Activated CD4-positive, alpha-beta memory T cell treated with anti-CD3 and anti-CD28 coated beads for 36 hours (primary cell): ENCODE results near the gene FAXDC2. TPM values are rescaled to one million over a fixed set of nuclear protein-coding genes. Genes with fewer than 3 reads are reported as not detected.

Experiments
- CTCF ChIA-PET: fragments of 350-600 bp; sonication (Branson Sonifier 250); formaldehyde crosslinking; loops from one replicate; lab custom pipeline; 2021; ENCODE audit warnings: antibody characterized with exemption, inconsistent platforms; lab: Charles Lee
- POLR2A ChIA-PET: fragments of 350-600 bp; sonication (Branson Sonifier 250); formaldehyde crosslinking; loops from one replicate; lab custom pipeline; 2021; ENCODE audit warnings: antibody characterized with exemption; lab: Charles Lee
- DNase-seq: peaks from one replicate; pipeline ENCODE4 v3.0.0-alpha.2; 2020
- H3K27ac Mint-ChIP-seq: one replicate; pipeline ENCODE4 v1.8.0; 2021; ENCODE audit warnings: mixed read lengths
- H3K27me3 Mint-ChIP-seq: one replicate; pipeline ENCODE4 v1.8.0; 2021; ENCODE audit warnings: mixed read lengths
- H3K36me3 Mint-ChIP-seq: one replicate; pipeline ENCODE4 v1.8.0; 2021; ENCODE audit warnings: mixed read lengths
- H3K4me1 Mint-ChIP-seq: one replicate; pipeline ENCODE4 v1.8.0; 2021; ENCODE audit warnings: low read depth, mixed read lengths
- H3K4me3 Mint-ChIP-seq: one replicate; pipeline ENCODE4 v1.8.0; 2021; ENCODE audit warnings: mild to moderate bottlenecking, mixed read lengths
- H3K9me3 Mint-ChIP-seq: one replicate; pipeline ENCODE4 v1.8.0; 2021; ENCODE audit warnings: mixed read lengths
- intact Hi-C: fragments of 100-400 bp; cut with micrococcal nuclease; formaldehyde crosslinking; loops from one replicate; pipeline ENCODE4 v1.15.1; 2023
- total RNA-seq, 2 experiments: library from RNA; stranded (reverse); gene quantifications; one replicate each; pipeline ENCODE4 v1.2.3, GENCODE V29; 2021

The FAXDC2 gene
- total RNA-seq, 2 experiments from 2014 or later = not detected

DNA sequence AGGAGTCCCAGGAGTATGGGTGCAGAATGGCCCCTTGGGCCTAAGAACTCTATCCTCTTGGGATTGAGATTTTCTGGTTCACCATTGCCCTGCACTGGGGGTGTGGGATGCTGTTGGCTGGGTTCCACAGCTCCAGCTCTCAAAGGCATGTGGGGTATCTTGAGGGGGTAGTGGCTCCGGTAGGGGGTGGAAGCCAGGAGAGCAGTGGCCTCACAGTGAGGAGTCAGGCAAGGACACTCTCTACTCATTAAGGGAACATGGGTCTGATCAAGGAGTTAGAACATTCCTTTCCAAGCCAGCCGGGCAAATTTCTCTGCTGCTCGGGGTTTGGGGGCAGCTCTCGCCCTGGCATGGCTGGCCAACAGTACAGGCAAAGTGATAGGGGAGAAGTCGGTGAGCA, 62.2 kb downstream of the FAXDC2 start:
- H3K4me1 Mint-ChIP-seq = peaks cover 50% of the 10 kb centered on the region
- H3K4me3 Mint-ChIP-seq = no peak overlapping the region
- no peaks in the 10 kb centered on the region for H3K9me3 Mint-ChIP-seq
- no peaks in the 10 kb centered on the region for H3K27me3 Mint-ChIP-seq
- peaks cover 23% of the 10 kb centered on the region for H3K36me3 Mint-ChIP-seq
- intact Hi-C loops = no loop called here
- ChIA-PET CTCF (no interaction called here), POLR2A (no interaction called here)
- DNase-seq = no peak
- H3K27ac Mint-ChIP-seq = peak overlapping the region; percentile 65

- intact Hi-C loops = no loop called here
- DNase-seq = no peak
- peaks cover 67% of the 10 kb centered on the region for H3K4me1 Mint-ChIP-seq
- peak overlapping the region; percentile 64 for H3K27ac Mint-ChIP-seq
- H3K4me3 Mint-ChIP-seq = no peak overlapping the region
- H3K36me3 Mint-ChIP-seq = peaks cover 16% of the 10 kb centered on the region
- H3K9me3 Mint-ChIP-seq = no peaks in the 10 kb centered on the region
- ChIA-PET POLR2A (no interaction called here), CTCF (no interaction called here)
- no peaks in the 10 kb centered on the region for H3K27me3 Mint-ChIP-seq
Measured at GRCh38 chr5:154786414-154786813, 64.0 kb downstream of the FAXDC2 start.

- CTCF ChIA-PET = no interaction called here
Measured at GRCh38 chr5:154784856-154785255, 65.5 kb downstream of the FAXDC2 start.

DNA sequence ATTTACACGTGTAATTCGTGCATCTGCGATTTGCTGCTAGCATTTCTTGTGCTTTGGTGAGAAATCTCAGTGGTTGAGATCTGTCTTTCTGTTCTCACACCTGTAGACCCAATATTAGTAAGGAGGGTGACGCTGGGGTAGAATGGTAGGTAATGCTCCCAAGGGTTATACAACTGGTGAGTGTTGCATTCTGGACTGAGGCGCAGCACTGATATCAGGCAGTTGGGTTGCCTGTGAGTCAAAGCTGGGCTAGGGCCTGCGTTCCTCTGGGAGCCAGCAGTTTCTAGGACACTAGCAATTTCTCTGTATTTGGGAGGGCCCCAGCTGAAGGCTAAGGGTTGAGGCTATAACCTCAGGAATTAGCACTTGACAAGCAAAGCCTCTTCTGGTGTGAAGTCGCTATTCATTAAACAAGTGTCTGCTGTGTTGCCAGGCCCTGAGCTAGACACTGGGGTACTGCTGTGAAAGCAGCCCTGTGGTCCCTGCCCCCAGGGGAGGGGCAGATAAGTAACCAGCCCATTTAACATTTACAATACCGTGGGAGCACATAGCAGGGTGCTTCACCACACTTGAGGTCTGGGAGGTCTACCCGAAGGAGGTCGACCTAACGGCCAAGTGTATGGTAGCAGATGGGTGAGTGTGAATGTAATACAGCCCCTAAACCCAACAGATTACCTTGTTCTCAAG, 66.5 kb downstream of the FAXDC2 start:
- Mint-ChIP-seq H3K9me3 (no peaks in the 10 kb centered on the region), H3K4me1 (peaks cover 89% of the 10 kb centered on the region), H3K27me3 (no peaks in the 10 kb centered on the region), H3K36me3 (peaks cover 5% of the 10 kb centered on the region), H3K27ac (peak overlapping the region; percentile 64), H3K4me3 (no peak overlapping the region)
- CTCF ChIA-PET = interaction anchor here (1.0 kb wide), 1 partner anchor 9 kb away, joined by 3 read pairs; no protein-coding TSS in a partner anchor
- intact Hi-C loops = loop anchor here (2.0 kb wide), 1 partner anchor 17 kb away; no protein-coding TSS in a partner anchor
- DNase-seq = no peak
- POLR2A ChIA-PET = no interaction called here

More at GRCh38 chr5:154784856-154785255, 65.5 kb downstream of the FAXDC2 start:
- H3K4me1 Mint-ChIP-seq = peaks cover 81% of the 10 kb centered on the region
- intact Hi-C loops = loop anchor here (2.0 kb wide), 1 partner anchor 18 kb away; no protein-coding TSS in a partner anchor
- no peaks in the 10 kb centered on the region for H3K27me3 Mint-ChIP-seq
- H3K9me3 Mint-ChIP-seq = no peaks in the 10 kb centered on the region
- H3K36me3 Mint-ChIP-seq = peaks cover 6% of the 10 kb centered on the region
- H3K27ac Mint-ChIP-seq = peak overlapping the region; percentile 64
- POLR2A ChIA-PET = no interaction called here
- no peak for DNase-seq
- no peak overlapping the region for H3K4me3 Mint-ChIP-seq

DNA sequence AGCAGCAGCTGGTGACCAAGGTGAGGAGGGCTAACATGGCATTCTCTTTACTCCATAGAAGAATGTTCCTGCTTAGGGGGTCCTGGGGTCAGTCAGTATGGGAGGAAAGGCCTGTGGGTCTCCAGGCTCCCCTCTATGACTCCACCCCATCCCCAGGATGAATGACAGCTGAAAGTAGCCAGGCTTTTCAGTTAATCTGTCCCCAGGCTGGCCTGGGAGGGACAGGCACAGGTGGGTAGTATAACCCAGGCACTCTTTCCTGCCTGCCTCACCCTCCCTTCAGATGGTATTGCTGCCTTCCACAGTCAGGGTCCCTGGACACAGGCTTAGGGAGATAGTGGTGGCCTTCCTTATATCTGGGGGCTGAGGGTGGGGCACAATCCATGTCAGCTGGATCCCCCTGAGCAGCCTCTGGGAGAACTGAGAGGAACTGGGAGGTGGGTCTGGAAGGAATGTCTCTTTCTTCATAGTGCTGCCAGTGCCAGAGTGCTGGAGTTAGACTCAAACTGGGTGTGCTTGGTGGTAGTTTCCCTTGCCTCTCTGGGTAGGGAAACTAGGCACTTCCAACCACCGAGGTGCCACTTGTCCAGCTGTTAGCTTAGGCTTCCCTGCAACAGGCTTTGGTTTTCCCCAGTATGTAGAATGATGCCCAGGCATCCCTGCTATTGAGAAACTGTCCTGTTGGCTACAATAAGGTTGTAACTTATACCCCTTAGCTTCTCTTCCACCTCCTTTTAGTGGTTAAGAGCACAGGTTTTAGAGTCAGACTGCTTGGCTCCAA, 67.4 kb downstream of the FAXDC2 start:
- no peaks in the 10 kb centered on the region for H3K27me3 Mint-ChIP-seq
- no peaks in the 10 kb centered on the region for H3K36me3 Mint-ChIP-seq
- peak overlapping the region; percentile 47 for H3K27ac Mint-ChIP-seq
- H3K4me1 Mint-ChIP-seq = peaks cover 85% of the 10 kb centered on the region
- H3K4me3 Mint-ChIP-seq = no peak overlapping the region
- DNase-seq = no peak
- no peaks in the 10 kb centered on the region for H3K9me3 Mint-ChIP-seq
- ChIA-PET POLR2A (no interaction called here), CTCF (interaction anchor here (1.0 kb wide), 1 partner anchor 8 kb away, joined by 3 read pairs; no protein-coding TSS in a partner anchor)
- intact Hi-C loops = no loop called here

DNA sequence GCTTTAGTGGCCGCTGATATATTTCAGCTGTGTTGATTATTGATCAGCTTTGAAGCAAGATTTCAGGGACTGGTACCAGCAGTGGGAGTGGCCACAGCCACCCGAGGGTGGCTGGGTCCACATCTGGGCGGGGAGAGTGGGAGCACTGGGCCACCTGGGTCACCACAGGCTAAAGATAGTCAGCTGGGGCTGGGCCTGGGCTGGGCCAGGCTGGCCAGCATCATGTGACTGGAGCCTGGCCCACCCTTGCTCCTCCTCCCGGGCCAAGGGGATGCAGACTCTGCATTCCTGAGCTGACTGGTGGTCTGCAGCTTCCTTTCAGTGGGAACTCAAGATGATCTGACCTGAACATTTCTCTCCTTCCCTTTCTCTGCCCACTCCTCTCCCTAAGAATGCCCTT, 68.1 kb downstream of the FAXDC2 start:
- Mint-ChIP-seq H3K27me3 (no peaks in the 10 kb centered on the region), H3K4me1 (peaks cover 80% of the 10 kb centered on the region), H3K9me3 (no peaks in the 10 kb centered on the region), H3K4me3 (no peak overlapping the region), H3K27ac (peak overlapping the region; percentile 47), H3K36me3 (no peaks in the 10 kb centered on the region)
- intact Hi-C loops = no loop called here
- CTCF ChIA-PET = no interaction called here
- POLR2A ChIA-PET = no interaction called here
- no peak for DNase-seq

- CTCF ChIA-PET = interaction anchor here (0.9 kb wide), 1 partner anchor 12 kb away, joined by 3 read pairs; no protein-coding TSS in a partner anchor
- intact Hi-C loops = no loop called here
- peak overlapping the region; percentile 34 for H3K27ac Mint-ChIP-seq
- DNase-seq = no peak
- peaks cover 66% of the 10 kb centered on the region for H3K4me1 Mint-ChIP-seq
- H3K9me3 Mint-ChIP-seq = no peaks in the 10 kb centered on the region
- H3K27me3 Mint-ChIP-seq = no peaks in the 10 kb centered on the region
- POLR2A ChIA-PET = no interaction called here
- H3K36me3 Mint-ChIP-seq = no peaks in the 10 kb centered on the region
- H3K4me3 Mint-ChIP-seq = no peak overlapping the region
Measured at GRCh38 chr5:154780128-154780527, 70.3 kb downstream of the FAXDC2 start.

GRCh38 chr5:154779105-154779504, 71.3 kb downstream of the FAXDC2 start:
- Mint-ChIP-seq H3K27ac (no peak overlapping the region), H3K36me3 (no peaks in the 10 kb centered on the region), H3K4me1 (peaks cover 66% of the 10 kb centered on the region), H3K27me3 (no peaks in the 10 kb centered on the region), H3K9me3 (no peaks in the 10 kb centered on the region), H3K4me3 (no peak overlapping the region)
- ChIA-PET POLR2A (no interaction called here), CTCF (interaction anchor here (0.8 kb wide), 1 partner anchor 31 kb away, joined by 3 read pairs; no protein-coding TSS in a partner anchor)
- no peak for DNase-seq
- intact Hi-C loops = no loop called here

DNA sequence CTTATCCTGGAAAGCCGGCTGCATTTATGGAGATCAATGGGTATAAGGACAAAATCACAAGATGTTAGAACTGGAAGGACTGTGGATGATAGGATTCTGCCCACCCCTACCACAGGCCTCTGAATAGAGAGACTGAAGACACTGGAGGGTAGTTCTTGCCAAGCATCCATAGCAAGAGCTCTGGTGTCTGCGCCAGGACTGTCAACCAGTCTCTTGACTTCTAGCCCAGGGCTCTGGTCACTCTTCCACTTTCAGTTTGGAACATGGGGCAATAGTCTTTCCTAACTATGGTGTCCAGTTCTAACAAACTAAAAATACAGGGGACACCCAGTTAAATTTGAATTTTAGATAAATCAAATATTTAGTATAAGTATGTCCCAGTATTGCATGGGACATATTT, 71.9 kb downstream of the FAXDC2 start:
- H3K27ac Mint-ChIP-seq = no peak overlapping the region
- no peaks in the 10 kb centered on the region for H3K9me3 Mint-ChIP-seq
- DNase-seq = no peak
- intact Hi-C loops = no loop called here
- H3K36me3 Mint-ChIP-seq = peaks cover 2% of the 10 kb centered on the region
- ChIA-PET CTCF (interaction anchor here (0.8 to 0.9 kb wide), 2 partner anchors 11 to 31 kb away, joined by 3 read pairs; no protein-coding TSS in a partner anchor), POLR2A (interaction anchor here (0.9 kb wide), 1 partner anchor 16 kb away, joined by 4 read pairs; no protein-coding TSS in a partner anchor)
- no peak overlapping the region for H3K4me3 Mint-ChIP-seq
- no peaks in the 10 kb centered on the region for H3K27me3 Mint-ChIP-seq
- H3K4me1 Mint-ChIP-seq = peaks cover 66% of the 10 kb centered on the region

DNA sequence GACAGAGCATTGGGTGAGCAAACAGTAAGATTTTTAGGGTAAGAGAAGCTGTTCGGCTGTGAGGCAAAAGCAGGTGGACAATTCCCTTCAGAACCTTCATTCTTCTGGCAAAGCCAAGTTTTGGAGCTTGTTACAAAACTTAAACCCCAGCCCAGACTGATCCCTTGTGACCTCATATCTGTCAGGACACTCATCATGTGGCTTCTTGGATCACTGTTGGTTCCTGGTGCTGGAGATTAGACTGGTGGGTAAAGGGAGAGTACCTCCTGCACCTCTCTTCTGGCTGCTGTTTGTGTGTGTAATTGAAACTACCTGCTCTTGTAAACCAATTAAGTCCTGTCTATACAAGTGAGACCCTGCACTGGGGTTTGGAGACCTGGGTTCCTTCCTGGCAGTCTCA, 74.2 kb downstream of the FAXDC2 start:
- ChIA-PET POLR2A (no interaction called here), CTCF (interaction anchor here (2.1 kb wide), 1 partner anchor 18 kb away, joined by 4 read pairs; no protein-coding TSS in a partner anchor)
- H3K36me3 Mint-ChIP-seq = peaks cover 5% of the 10 kb centered on the region
- H3K4me1 Mint-ChIP-seq = peaks cover 57% of the 10 kb centered on the region
- DNase-seq = no peak
- H3K9me3 Mint-ChIP-seq = no peaks in the 10 kb centered on the region
- no peak overlapping the region for H3K4me3 Mint-ChIP-seq
- intact Hi-C loops = no loop called here
- H3K27me3 Mint-ChIP-seq = no peaks in the 10 kb centered on the region
- peak overlapping the region; percentile 0 for H3K27ac Mint-ChIP-seq

DNA sequence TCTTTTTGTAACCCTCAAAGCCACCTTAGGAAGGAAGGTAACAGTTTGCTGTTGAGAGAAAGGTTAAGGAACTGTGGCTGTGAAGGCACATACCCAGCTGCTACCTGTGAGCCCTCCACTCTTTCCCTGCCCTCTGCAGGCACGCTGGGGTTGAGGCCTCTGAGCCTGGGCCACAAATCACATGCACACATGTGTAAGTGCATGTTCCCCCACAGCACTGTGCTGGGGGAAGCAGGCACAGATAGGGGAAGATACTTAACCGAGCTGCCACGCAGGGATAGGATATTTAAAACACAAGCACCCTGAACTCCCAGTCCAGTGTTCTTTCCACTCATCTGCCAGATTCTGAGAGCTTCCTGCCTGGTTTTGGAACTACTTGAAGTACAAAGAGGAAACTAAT, 77.1 kb downstream of the FAXDC2 start:
- Mint-ChIP-seq H3K27me3 (no peaks in the 10 kb centered on the region), H3K27ac (no peak overlapping the region), H3K9me3 (no peaks in the 10 kb centered on the region), H3K4me1 (peaks cover 58% of the 10 kb centered on the region), H3K4me3 (no peak overlapping the region), H3K36me3 (peaks cover 7% of the 10 kb centered on the region)
- intact Hi-C loops = no loop called here
- ChIA-PET POLR2A (no interaction called here), CTCF (no interaction called here)
- no peak for DNase-seq

GRCh38 chr5:154771383-154771901, 79.0 kb downstream of the FAXDC2 start:
- Mint-ChIP-seq H3K27me3 (no peaks in the 10 kb centered on the region), H3K36me3 (peaks cover 13% of the 10 kb centered on the region), H3K4me3 (no peak overlapping the region), H3K27ac (no peak overlapping the region), H3K4me1 (peaks cover 73% of the 10 kb centered on the region), H3K9me3 (no peaks in the 10 kb centered on the region)
- no peak for DNase-seq
- ChIA-PET POLR2A (no interaction called here), CTCF (no interaction called here)
- intact Hi-C loops = no loop called here
